HG03139 (cell line): Measurements from ENCODE around the gene PLEKHA7.
"Not testable (repeated sequence)": the region's sequence is repeated elsewhere in the genome, so short reads cannot be mapped to it uniquely, and the experiment has no call there.

ENCODE experiments used
- ATAC-seq: cut with Tn5 transposase; IDR thresholded peaks from one replicate; pipeline ENCODE4 v1.9.1; 2021; ENCODE audit not compliant: unreplicated experiment

The PLEKHA7 gene

DNA sequence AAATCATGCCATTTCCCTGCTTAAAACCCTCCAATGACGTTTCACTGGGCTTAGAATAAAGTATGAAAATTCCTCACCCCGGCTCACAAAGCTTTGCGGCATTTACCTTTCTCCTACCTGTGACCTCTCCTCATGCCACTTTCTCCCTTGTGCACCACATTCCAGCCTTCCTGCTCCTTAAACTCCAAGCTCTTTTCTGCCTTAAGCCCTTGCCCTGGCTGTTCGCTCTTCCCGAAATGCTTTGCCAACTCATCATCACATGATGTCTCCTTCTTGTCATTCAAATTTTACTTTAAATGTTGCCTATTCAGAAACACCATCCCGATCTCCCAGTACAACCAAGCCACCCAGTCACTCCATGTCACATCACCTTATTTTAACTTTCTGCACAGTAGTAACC lies 2.0 kb downstream of the PLEKHA7 start:
- ATAC-seq, result no peak

DNA sequence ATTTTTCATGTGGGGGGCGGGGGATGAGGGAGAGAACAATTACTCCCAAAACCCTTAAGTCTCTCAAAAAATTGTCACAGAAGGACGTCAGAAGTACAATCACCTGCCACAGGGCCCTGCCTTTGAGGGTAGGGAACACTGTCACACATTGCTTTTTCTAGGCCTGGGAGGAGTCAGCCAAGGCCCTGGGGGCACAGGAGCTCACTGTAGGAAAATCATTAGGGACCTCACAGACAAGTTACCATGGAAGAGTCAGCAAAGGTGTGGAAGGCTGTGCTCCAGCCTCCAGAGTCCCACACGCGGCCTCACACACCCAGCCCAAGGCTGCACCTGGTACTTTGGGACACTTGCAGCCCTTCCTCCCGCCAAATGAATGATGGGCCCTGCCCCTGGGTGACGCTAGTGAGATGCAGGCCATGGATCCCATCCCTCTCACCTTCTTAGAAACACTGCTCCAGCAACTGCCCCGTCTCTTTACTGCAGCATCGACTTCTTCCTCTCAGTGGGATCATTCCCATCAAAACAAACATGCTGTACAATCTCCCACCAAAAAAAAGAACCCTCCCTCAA lies 3.3 kb downstream of the PLEKHA7 start:
- ATAC-seq, result no peak

DNA sequence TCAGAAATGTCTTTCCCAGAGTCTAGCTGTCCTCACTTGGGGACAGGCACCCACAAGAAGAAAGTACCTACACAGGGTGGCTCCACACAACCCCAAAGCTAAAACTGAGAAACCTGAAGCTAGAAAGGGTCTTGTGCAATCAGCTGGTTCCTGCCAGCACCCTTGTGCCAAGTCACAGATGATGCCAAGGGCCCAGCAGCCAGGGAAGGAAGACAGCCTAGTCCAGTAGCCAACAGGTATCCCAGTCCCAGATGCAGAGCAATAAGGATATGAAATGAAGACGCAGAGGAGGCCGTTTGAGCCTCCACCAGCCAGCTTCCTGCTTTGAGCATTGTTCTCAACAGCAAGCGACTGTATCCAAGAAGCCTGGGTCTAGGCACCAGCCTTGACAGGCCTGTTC lies 6.1 kb downstream of the PLEKHA7 start:
- no peak for ATAC-seq

DNA sequence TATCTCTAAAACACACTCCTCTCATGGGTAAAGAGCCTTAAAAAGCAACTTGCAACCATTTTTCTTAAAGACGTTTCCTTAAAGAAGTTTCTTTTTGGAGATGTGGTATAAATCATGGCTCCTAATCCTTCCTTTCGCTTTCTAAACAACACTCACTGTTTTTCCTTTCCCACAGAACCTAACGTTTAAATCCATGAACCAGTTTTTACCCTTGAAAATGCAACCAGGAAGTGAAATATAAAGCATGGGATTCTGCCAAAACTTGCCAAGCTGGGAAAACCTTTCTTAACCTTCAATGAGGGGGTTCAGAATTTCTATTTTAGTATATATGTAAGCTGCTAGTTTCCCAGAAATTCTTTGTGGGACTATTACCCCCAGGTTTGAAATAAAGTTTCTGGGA lies 8.6 kb downstream of the PLEKHA7 start:
- no peak for ATAC-seq

DNA sequence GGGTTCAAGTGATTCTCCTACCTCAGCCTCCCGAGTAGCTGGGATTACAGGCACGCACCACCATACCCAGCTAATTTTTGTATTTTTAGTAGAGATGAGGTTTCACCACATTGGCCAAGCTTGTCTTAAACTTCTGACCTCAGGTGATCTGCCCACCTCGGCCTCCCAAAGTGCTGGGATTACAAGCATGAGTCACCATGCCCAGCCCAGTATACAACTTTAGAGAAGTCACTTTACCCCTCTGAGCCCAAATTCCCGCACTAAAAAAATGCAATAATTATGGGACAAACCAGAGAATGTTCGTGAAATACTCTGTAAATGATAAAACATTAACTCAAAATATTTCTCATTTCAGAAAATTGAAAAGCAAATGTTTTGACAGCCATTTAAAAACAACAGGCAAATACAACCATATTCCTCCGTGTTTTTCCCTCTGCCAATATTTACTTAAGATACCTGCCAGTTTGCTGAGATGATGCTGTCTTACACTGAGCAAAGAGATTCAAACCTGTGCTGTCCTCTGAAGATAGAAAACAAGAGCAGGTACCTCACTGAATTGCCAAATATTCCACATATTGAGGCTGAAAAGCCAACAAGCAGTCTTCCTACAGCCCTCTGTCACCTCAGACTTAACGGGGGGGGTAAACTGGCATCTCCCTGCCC lies 9.6 kb downstream of the PLEKHA7 start:
- ATAC-seq, result no peak

DNA sequence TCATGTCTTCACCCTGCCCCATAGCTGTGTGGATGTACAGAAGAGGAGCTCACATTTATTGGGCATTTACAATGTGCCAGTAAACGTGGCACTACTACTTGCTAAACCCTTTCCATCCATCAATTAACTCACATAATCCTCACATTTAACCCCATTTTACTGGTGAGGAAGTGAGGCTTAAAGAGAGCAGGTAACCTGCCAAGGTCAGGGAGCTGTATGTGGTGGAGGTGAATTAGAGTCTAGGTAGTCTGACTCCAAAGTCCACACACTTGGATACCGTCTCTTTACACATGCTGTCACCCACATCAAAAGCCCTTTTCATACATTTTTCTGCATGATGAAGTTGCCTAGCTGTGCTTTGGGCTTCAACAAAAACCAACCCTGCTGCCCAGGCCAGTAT lies 10.8 kb downstream of the PLEKHA7 start:
- no peak for ATAC-seq

DNA sequence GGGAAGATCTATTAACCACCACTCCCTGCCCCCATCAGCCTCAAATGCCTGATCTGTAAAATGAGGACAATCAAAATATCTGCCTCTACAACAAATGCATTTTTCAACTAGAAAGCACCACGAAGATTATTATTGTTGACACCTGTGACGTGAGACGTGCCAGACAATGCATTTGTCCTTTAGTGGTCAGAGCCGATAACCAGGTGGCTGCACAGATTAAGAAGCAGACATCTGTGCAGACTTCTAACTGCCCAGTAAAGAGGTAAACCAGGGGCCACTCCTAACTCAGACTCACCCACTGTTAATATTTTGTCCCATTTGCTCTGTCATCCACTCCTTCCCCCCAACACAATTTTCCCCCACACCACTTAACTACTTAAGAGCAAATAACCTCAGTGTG lies 11.7 kb downstream of the PLEKHA7 start:
- ATAC-seq, result no peak

DNA sequence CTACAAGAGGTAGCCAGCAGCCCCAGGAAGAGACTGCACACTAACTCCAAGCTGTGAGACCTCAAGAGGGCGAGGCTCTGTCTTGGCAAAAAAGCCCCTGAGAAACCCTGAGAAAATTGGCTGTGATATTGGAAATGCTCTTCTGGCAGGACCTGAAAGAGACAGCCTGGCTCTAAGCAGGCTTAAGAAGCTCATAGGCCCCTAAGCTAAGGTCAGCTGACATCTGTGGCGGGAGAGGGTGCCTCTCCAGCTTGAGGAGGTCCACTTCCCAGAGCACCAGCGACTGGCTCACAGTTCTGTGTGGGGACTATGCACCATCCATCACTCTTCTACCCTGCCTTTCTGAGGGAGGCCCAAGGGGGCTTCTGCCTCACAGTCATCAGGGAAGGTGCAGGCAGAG lies 12.4 kb downstream of the PLEKHA7 start:
- ATAC-seq, result no peak

DNA sequence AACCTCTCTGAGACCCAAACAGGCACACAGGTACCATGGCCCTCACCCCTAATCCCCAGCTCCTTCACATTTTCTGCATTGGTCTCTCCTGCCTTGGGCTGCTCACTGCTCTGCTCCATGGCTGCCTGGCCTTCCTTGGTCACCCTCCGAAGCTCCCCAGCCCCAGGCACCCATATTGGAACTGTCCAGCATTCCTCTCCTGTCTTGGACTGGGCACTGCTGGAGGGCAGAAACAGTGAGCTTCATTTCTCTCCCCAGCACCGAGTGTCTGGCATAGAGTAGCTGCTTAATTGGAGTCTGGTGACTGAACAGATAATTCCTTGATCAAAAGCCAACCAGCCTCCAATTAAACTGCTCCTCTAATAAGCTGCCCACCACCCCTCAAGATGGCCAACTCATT lies 13.2 kb downstream of the PLEKHA7 start:
- ATAC-seq, result no peak

DNA sequence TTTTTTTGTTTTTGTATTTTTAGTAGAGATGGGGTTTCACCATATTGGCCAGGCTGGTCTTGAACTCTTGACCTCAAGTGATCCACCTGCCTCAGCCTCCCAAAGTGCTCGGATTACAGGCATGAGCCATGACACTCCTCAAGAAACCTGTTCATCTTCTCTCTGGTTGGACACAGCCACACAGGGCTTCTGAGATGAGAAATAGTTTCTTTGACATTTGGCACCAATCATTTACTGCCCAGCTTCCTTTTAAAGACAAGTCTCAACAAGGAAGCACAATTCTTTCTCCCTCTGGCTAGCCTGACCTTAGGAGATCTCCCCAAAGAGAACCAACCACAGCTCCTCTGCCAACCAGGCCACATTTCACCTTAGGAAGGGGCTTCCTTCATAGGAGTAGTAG lies 14.0 kb downstream of the PLEKHA7 start:
- not testable (repeated sequence) for ATAC-seq

DNA sequence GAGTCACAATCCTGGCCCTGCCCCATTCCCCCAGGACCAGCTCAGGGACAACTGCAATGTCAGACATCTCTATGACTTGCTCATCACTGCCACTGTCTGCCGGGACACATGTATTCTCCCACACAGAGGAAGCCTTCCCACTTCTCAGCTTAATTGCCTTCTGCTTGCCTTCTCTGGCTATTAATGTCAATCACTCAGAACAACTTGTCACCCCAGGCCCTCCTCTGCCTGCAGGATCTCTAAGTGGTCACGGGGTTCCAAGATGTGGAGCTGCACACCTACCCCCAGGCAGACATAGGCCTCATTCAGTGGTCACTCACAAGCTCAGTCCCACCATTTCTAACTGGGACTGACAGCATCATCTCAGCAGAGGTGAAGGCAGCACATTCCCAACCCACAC lies 15.1 kb downstream of the PLEKHA7 start:
- no peak for ATAC-seq

DNA sequence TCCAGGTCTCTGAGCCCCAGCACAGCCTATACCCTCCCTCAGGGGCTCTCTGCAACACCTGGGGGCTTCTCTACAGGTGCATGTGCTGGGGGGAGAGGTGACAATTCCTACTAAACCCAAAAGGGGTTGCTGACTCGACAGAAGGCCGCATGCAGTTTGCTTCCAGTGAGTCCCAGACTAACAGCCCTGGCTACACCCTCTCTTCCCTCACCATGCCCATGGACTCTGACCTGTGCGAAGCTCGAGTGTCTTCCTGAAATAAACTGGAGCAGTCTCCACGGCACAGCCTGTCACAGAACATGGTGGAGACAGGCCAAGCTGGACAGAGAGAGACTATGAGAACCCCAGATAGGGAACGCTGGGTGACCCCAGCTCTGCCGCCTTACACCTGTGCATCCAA lies 16.6 kb downstream of the PLEKHA7 start:
- no peak for ATAC-seq

DNA sequence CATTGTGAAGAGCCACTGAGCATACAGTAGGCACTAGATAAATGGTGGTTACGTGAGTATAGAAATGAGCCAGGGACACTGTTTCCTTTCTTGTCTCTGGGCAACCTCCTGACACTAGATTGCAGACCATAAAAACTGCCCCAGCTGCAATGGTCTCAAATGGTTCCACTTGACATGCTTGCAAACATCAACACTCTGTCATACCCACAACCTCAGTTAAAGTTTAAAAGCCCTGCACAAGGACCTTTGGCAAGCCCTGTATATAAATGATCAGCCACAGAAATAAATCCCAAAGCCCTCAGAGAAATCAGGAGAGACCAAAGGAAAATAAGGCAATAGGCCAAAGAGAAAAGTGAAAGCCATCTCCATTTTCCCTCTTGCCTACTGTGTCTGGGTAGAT lies 20.7 kb downstream of the PLEKHA7 start:
- ATAC-seq, result no peak

DNA sequence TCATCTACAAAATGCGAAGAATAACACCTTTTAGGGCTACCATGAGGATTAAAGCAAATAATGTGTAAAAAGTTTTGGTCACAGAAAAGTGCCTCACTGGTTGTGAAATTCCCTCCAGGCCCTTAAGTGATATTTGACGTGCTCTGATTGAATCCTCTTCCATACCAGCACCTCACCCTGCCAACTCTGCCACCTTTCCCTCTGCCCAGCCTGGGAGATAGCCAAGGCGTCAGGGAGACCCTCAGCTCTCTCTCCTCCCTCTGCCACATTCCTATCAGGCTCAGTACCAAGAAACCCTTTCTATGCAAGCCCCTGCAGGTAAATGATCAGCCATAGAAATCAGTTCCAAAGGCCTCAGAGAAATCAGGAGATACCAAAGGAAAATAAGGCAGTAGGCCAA lies 21.4 kb downstream of the PLEKHA7 start:
- ATAC-seq, result no peak

DNA sequence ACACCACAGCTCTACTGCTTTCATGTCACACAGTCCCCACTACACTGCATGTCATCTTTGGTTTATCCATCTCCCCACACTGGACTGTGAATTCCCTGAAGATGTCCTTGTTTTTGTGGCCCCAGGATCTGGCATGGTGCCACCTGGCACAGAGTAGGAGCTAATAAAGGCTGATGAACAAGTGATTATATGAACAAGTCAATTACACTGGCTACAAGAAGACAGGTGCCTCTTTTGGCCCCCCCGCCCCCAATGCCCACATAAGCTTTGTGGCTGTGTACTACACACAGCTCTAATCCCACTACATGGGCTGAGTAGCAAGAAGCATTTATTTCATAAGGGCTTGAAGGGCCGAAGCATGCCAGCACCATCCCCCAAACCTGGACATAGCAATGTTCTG lies 24.7 kb downstream of the PLEKHA7 start:
- ATAC-seq, result no peak

DNA sequence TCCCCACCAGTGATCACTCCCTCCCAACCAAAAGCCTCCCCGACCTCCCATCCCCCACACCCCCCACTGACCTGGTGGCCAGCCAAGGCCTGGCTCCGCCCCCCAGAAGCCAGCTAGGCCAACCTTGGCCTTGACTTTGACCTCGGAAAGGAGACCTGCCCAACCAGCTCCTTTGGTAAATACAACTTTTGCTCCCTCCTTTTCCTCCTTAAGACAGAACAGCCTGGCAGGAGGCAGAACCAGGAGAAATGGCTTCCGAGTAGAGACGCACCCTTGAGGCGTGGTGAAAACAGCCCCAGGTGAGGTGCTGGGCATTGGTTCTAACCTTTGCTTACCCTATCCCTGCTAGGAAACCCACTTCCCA lies 27.0 kb downstream of the PLEKHA7 start:
- no peak for ATAC-seq

DNA sequence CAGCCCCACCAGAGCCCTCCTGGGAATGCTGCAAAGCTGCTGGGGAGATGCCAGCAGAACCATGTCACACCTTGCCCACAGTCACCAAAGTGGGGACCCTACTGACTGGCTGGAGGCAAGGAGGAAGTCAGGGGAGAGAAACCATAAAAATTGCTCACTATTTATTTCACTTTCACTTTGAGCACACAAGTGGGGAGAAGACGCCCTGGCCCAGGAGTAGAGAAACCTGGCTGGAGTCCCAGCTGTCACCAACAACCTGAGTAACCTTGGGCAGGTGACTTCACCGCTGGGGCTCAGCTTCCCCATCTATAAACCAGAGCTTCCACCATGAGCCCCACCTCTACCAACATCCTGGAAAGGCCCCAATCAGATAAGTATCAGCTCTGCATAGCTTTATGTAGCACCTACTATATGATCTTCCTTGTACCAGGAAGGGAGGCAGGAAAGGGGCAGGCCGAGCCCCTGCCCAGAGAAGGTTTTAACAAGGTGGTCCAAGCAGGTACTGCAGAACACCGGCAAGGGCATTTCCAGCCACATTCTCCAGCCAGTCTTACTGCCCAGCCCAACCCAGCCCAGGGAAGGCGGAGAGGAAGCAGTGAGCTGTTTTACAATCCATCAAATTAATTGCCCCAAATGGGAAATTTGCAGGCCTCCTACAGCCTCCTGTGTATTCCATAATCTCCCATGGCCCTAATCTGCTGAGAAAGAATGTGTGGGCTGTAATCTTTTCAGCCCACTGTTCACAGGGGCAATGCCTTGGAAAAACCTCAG lies 27.6 kb downstream of the PLEKHA7 start:
- ATAC-seq, result peak; percentile 96

DNA sequence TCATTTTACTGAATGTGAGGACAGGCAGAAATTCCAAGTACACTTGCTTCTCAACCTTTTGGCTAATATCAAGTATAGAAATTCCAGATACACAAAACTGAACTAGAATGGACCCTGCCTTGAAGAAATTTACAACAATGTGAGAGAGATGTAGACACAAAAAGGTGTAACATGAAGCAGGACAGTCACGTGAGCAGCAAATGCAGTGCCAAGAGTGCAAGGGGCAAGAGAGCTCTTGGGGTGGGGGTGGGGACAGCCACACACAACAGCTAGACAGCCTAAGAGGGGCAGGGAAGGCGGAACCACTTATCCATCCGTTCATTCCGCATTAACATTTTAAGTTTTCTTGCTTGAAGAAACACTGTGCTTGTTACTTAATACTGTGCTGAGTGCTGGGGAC lies 28.9 kb downstream of the PLEKHA7 start:
- ATAC-seq, result no peak

DNA sequence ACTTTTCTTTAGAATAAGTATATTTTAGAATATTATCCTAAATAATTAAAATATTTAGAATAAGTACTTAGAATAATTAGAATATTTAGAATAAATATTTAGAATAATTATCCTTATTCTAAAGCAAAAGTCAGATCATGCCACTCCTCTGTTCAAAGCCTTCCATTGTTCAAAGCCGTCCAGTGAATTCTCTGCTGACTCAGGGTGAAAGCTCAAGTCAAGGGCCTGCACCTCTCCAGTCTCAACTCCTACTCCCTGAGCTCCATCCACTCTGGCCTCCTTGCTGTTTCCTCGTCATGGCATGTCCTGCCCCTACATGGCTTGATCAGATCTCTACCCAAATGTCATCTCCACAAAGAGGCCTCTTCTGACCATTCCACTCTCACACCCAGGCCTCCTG lies 30.0 kb downstream of the PLEKHA7 start:
- ATAC-seq, result no peak

DNA sequence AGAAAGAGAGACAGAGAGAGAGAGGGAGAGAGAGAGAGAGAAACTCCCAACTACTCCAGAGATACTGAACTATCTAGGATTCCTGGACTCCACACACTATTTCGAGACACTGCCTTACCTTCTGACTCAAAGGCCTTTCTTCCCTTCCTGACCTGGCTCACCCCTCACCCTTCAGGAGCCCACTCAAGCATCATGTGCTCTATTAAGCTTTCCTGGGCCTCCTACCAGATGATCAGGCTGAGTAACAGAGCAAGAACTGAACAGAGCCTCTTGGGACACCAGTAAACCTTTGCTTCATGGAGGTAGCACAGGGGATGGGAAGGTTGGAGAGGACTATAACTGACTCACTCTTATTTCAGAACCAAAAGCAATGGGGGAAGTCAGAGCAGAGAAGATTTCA lies 31.4 kb downstream of the PLEKHA7 start:
- no peak for ATAC-seq

DNA sequence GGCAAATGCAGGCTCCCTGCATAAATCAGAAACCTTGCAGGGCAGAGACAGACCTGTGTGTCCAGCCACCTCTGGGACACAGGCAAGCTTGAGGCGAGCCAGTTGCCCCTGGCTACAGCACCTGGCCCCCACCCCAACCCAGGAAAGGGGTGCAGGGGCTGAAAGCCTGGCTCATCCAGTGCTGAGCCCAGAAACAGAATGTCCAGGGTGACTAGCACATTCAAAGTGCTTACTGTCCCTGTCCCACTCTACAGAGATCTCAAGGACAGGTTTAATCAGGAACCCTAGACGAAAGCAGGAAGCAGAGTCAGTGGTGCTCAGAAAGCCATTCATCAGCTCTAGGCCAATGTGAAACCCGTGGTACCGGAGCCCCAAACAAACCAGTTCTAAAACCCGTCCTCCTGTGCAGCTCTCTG lies 31.9 kb downstream of the PLEKHA7 start:
- no peak for ATAC-seq

DNA sequence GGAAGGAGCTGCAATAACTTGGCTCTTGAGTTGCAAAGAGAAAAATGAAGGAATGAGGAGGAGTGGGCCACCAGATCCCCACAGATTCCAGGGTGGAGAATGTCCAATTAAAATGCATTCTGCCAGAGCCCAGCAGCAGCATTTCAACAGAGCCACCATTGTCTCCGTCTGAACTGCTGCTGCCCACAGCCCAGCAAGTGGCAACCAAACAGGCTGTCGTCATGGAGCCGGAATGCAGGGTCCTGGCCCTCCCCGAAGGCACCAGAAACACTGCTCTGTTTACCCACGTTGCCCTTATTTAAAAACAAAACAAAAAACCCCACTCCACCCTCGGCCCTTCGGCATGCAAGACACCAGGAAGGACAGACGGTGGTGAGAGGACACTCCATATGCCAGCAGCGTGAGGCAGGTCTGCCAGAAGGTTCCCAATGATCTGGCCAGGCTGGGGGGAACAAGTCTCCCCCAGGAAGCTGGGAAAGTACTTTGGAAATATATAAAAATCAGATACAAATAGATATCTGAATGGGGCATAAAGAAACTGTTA lies 32.5 kb downstream of the PLEKHA7 start:
- no peak for ATAC-seq
